OCI-LY1 (cell line): Measurements from ENCODE around the gene OLFM1.

Source experiments
- H2AFZ ChIP-seq: fragments of 200-600 bp; sonication (generic), shearing (Covaris generic); 2 replicates; pipeline ENCODE4 v1.6.0; 2014; ENCODE audit warnings: antibody characterized with exemption, mild to moderate bottlenecking, low read length
- H3F3A ChIP-seq: fragments of 200-600 bp; sonication (generic), shearing (Covaris generic); 2 replicates; pipeline ENCODE4 v1.6.0; 2014; ENCODE audit warnings: mild to moderate bottlenecking, antibody characterized with exemption, low read length, moderate library complexity; ENCODE audit not compliant: insufficient read depth
- H3K27ac ChIP-seq: fragments of 200-600 bp; sonication (generic); 2 replicates; pipeline ENCODE4 v1.5.1; 2014; ENCODE audit warnings: low read length, mixed run types, mild to moderate bottlenecking, low read depth; ENCODE audit not compliant: poor library complexity, severe bottlenecking
- H3K27me3 ChIP-seq: fragments of 200-600 bp; sonication (generic); 2 replicates; pipeline ENCODE4 v1.6.0; 2014; ENCODE audit warnings: antibody characterized with exemption, mild to moderate bottlenecking, low read length, moderate library complexity; ENCODE audit not compliant: insufficient read depth
- H3K36me3 ChIP-seq: fragments of 200-600 bp; sonication (generic); 2 replicates; pipeline ENCODE4 v1.6.1; 2014; ENCODE audit warnings: mild to moderate bottlenecking, antibody characterized with exemption, low read length, moderate library complexity, mixed read lengths; ENCODE audit not compliant: insufficient read depth
- H3K4me1 ChIP-seq: fragments of 200-600 bp; sonication (generic); 2 replicates; pipeline ENCODE4 v1.5.1; 2014; ENCODE audit warnings: mild to moderate bottlenecking, low read length, moderate library complexity; ENCODE audit not compliant: insufficient read depth, severe bottlenecking
- H3K4me2 ChIP-seq: fragments of 200-600 bp; sonication (generic), shearing (Covaris generic); 2 replicates; pipeline ENCODE4 v1.6.1; 2014; ENCODE audit warnings: low read length
- H3K4me3 ChIP-seq: fragments of 200-600 bp; sonication (generic); 2 replicates; pipeline ENCODE4 v1.5.1; 2014; ENCODE audit warnings: low read length, low read depth, mild to moderate bottlenecking, mixed read lengths; ENCODE audit not compliant: poor library complexity, severe bottlenecking
- H3K79me2 ChIP-seq: fragments of 200-600 bp; shearing (Covaris generic); 2 replicates; pipeline ENCODE4 v1.6.1; 2016; ENCODE audit warnings: mixed run types, low read length, mixed read lengths; ENCODE audit not compliant: insufficient read depth
- H3K9ac ChIP-seq: fragments of 200-600 bp; sonication (generic), shearing (Covaris generic); 2 replicates; pipeline ENCODE4 v1.6.1; 2014; ENCODE audit warnings: mild to moderate bottlenecking, low read length, mixed read lengths
- H3K9me2 ChIP-seq: fragments of 200-600 bp; sonication (generic), shearing (Covaris generic); 2 replicates; pipeline ENCODE4 v1.6.1; 2014; ENCODE audit warnings: low read depth, mild to moderate bottlenecking, low read length, mixed read lengths
- H3K9me3 ChIP-seq: fragments of 200-600 bp; shearing (Covaris generic); 2 replicates; pipeline ENCODE4 v1.6.1; 2014; ENCODE audit warnings: low read length, mixed read lengths
- H4K20me1 ChIP-seq: fragments of 200-600 bp; sonication (generic), shearing (Covaris generic); 2 replicates; pipeline ENCODE4 v1.6.0; 2016; ENCODE audit warnings: mild to moderate bottlenecking, low read length; ENCODE audit not compliant: insufficient read depth
- EZH2 ChIP-seq: fragments of 200-600 bp; sonication (generic), shearing (Covaris generic); IDR thresholded peaks from 2 replicates; pipeline ENCODE4 v1.8.0; 2017; ENCODE audit warnings: borderline replicate concordance, mixed run types, mild to moderate bottlenecking, antibody characterized with exemption, low read length, moderate library complexity, mixed read lengths
- TF ChIP-seq, protein P1 (sequence below): fragments of 200-600 bp; sonication (generic), shearing (Covaris generic); IDR thresholded peaks from 2 replicates; pipeline ENCODE4 v1.5.1; 2017; ENCODE audit warnings: mild to moderate bottlenecking, antibody characterized with exemption, low read length, moderate library complexity, mixed read lengths

The OLFM1 gene

DNA sequence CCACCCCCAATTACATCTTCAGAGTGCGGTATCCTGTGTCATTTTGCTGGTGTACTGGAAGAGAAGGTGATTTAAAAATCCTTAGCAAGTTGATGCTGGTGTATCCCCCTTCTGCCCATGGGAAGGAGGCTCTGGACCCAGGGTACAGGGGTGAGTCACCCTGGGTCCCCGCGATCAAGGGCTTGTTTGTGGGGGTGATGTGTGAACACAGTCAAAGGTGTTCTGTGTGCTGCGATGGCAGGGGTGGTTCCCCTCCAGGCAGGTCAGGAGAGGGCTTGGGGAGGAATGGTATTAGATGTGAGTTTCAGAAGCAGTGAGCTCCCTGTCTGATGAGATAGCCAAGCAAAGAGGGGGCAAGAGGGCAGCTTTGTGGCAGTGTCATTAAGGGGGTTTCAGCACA lies 28.9 kb downstream of the OLFM1 start:
- Histone ChIP-seq H3K36me3 (no peaks in the 10 kb centered on the region), H3K27me3 (no peaks in the 10 kb centered on the region; the same call in 1 of the 2 replicates), H4K20me1 (no peaks in the 10 kb centered on the region), H2AFZ (no peak overlapping the region), H3K27ac (no peak overlapping the region), H3F3A (no peaks in the 10 kb centered on the region), H3K79me2 (no peaks in the 10 kb centered on the region), H3K9me2 (no peaks in the 10 kb centered on the region), H3K4me1 (no peaks in the 10 kb centered on the region), H3K9me3 (no peaks in the 10 kb centered on the region), H3K4me2 (no peak overlapping the region), H3K4me3 (no peak overlapping the region), H3K9ac (no peak overlapping the region)
- TF ChIP-seq, protein P1, sequence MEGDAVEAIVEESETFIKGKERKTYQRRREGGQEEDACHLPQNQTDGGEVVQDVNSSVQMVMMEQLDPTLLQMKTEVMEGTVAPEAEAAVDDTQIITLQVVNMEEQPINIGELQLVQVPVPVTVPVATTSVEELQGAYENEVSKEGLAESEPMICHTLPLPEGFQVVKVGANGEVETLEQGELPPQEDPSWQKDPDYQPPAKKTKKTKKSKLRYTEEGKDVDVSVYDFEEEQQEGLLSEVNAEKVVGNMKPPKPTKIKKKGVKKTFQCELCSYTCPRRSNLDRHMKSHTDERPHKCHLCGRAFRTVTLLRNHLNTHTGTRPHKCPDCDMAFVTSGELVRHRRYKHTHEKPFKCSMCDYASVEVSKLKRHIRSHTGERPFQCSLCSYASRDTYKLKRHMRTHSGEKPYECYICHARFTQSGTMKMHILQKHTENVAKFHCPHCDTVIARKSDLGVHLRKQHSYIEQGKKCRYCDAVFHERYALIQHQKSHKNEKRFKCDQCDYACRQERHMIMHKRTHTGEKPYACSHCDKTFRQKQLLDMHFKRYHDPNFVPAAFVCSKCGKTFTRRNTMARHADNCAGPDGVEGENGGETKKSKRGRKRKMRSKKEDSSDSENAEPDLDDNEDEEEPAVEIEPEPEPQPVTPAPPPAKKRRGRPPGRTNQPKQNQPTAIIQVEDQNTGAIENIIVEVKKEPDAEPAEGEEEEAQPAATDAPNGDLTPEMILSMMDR = no peak

DNA sequence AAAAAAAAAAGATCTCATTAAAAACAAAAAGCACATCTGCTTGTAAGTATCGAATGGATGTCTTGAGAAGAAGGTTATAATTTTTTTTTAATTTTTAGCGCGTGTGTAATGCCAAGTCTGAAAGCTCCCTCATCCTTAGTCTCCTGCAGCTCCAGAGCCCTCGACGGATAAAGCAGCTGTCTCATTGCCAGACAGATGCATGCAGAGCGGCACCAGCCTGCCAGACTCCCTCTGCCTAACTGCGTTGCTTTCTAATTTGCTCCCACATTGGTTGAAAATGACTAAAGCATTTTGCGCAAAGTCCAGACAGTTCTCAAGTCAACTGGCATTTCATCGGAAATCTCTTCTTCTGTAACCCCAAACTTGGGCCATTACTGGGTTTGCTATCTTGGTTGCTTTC lies 29.4 kb downstream of the OLFM1 start:
- Histone ChIP-seq H4K20me1 (no peaks in the 10 kb centered on the region), H3K36me3 (no peaks in the 10 kb centered on the region), H3F3A (no peaks in the 10 kb centered on the region), H3K79me2 (no peaks in the 10 kb centered on the region), H3K9me2 (no peaks in the 10 kb centered on the region), H3K4me2 (no peak overlapping the region), H3K27ac (no peak overlapping the region), H3K27me3 (no peaks in the 10 kb centered on the region; the same call in 1 of the 2 replicates), H3K4me1 (no peaks in the 10 kb centered on the region), H3K9me3 (no peaks in the 10 kb centered on the region), H2AFZ (no peak overlapping the region), H3K4me3 (no peak overlapping the region), H3K9ac (no peak overlapping the region)
- TF ChIP-seq, protein P1 = no peak
- no peak for TF ChIP-seq EZH2

DNA sequence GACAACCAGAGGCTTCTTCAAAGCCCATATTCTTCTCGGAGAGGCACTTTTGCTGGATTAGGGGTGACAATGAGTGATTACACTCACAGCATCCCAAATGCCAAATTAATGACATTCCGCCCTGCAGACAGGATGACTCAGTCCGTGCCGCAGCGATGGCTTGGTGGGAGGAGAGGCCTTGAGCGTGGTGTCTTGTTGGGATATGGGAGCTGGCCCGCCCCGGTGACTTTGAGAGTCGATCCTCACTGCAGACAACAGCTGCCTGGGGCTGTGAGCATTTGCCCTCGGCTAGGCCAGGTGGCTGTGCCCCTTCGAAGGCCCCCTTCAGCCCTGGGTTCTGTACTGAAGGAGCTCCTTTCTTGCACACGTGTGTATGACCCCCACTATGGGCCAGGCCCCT lies 29.8 kb downstream of the OLFM1 start:
- TF ChIP-seq, protein P1 = no peak
- no peak for TF ChIP-seq EZH2
- Histone ChIP-seq H3F3A (no peaks in the 10 kb centered on the region), H3K36me3 (no peaks in the 10 kb centered on the region), H3K4me3 (no peak overlapping the region), H3K27me3 (no peaks in the 10 kb centered on the region; the same call in 1 of the 2 replicates), H3K9me3 (no peaks in the 10 kb centered on the region), H2AFZ (no peak overlapping the region), H3K4me1 (no peaks in the 10 kb centered on the region), H3K9ac (no peak overlapping the region), H3K9me2 (no peaks in the 10 kb centered on the region), H3K79me2 (no peaks in the 10 kb centered on the region), H3K27ac (no peak overlapping the region), H4K20me1 (no peaks in the 10 kb centered on the region), H3K4me2 (no peak overlapping the region)
